PFSK-1 (cell line): ENCODE results near the gene RELT.

Experiments
- POLR2AphosphoS5 ChIP-seq: IDR thresholded peaks from 2 replicates; pipeline ENCODE4 v1.6.1; 2012; ENCODE audit warnings: low read depth, mild to moderate bottlenecking, control low read depth, low read length, moderate library complexity
- TAF1 ChIP-seq: IDR thresholded peaks from 2 replicates; pipeline ENCODE4 v1.6.1; 2012; ENCODE audit warnings: low read length, control low read depth, borderline replicate concordance; ENCODE audit not compliant: insufficient read depth
- TF ChIP-seq, protein P1 (sequence below), 2 experiments: IDR thresholded peaks; 2 replicates each; pipeline versions ENCODE4 v1.6.1 to v1.8.0; 2011 to 2012; ENCODE audit warnings: low read depth in 2 of 2, low read length in 2 of 2, control low read depth in 1 of 2, inconsistent platforms in 1 of 2, mild to moderate bottlenecking in 1 of 2, moderate library complexity in 1 of 2; ENCODE audit not compliant: insufficient read depth in 1 of 2

DNA sequence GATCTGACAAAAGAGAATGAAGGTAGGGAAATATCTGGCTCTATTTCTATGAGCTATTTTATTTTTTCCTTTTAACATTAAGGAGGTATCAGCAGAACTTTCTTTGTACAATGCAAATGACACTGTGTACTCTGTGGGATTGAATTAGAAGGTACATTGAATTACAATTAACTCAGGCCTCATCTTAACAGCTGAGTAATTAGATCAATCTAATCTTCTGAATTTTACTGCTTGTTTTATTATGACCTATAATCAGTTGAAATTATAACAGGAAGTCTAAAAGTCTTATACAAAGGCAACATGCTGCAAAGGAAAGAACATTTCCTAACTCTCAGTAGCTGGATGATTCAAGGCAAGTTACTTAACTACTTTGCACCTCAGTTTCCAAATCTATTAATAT is 69.8 kb downstream of the RELT start:
- TF ChIP-seq TAF1 (no peak), POLR2AphosphoS5 (no peak)
- TF ChIP-seq, protein P1, sequence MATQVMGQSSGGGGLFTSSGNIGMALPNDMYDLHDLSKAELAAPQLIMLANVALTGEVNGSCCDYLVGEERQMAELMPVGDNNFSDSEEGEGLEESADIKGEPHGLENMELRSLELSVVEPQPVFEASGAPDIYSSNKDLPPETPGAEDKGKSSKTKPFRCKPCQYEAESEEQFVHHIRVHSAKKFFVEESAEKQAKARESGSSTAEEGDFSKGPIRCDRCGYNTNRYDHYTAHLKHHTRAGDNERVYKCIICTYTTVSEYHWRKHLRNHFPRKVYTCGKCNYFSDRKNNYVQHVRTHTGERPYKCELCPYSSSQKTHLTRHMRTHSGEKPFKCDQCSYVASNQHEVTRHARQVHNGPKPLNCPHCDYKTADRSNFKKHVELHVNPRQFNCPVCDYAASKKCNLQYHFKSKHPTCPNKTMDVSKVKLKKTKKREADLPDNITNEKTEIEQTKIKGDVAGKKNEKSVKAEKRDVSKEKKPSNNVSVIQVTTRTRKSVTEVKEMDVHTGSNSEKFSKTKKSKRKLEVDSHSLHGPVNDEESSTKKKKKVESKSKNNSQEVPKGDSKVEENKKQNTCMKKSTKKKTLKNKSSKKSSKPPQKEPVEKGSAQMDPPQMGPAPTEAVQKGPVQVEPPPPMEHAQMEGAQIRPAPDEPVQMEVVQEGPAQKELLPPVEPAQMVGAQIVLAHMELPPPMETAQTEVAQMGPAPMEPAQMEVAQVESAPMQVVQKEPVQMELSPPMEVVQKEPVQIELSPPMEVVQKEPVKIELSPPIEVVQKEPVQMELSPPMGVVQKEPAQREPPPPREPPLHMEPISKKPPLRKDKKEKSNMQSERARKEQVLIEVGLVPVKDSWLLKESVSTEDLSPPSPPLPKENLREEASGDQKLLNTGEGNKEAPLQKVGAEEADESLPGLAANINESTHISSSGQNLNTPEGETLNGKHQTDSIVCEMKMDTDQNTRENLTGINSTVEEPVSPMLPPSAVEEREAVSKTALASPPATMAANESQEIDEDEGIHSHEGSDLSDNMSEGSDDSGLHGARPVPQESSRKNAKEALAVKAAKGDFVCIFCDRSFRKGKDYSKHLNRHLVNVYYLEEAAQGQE (IDR thresholded peaks at IDR 0.05; ENCODE audit: insufficient read depth in 1 of 2, low read depth in 2 of 2, low read length in 2 of 2), result no peak
